Prostate gland (tissue), 2 donors: Measurements from ENCODE around the gene SCO2.

Source experiments
- POLR2A ChIP-seq: fragments of 450-650 bp; IDR thresholded peaks from one replicate; pipeline ENCODE4 v1.6.1; 2016; ENCODE audit warnings: antibody characterized with exemption, mild to moderate bottlenecking
- POLR2AphosphoS5 ChIP-seq: sonication (generic); formaldehyde crosslinking; IDR thresholded peaks from one replicate; pipeline ENCODE4 v1.6.1; 2017; ENCODE audit warnings: antibody characterized with exemption
- TF ChIP-seq, protein P1 (sequence below), 4 experiments: fragments of 200-600 bp in 2 of 4; fragments of 450-650 bp in 2 of 4; sonication (generic) in 2 of 4; IDR thresholded peaks; 1 replicate in 3 of 4; 2 replicates in 1 of 4; pipeline ENCODE4 v1.5.1; 2016 to 2019; ENCODE audit warnings: antibody characterized with exemption in 4 of 4, mild to moderate bottlenecking in 2 of 4, moderate library complexity in 2 of 4

GRCh38 chr22:50487290-50488005 is 38.0 kb downstream of the SCO2 start:
- TF ChIP-seq POLR2A = no peak
- TF ChIP-seq, protein P1, sequence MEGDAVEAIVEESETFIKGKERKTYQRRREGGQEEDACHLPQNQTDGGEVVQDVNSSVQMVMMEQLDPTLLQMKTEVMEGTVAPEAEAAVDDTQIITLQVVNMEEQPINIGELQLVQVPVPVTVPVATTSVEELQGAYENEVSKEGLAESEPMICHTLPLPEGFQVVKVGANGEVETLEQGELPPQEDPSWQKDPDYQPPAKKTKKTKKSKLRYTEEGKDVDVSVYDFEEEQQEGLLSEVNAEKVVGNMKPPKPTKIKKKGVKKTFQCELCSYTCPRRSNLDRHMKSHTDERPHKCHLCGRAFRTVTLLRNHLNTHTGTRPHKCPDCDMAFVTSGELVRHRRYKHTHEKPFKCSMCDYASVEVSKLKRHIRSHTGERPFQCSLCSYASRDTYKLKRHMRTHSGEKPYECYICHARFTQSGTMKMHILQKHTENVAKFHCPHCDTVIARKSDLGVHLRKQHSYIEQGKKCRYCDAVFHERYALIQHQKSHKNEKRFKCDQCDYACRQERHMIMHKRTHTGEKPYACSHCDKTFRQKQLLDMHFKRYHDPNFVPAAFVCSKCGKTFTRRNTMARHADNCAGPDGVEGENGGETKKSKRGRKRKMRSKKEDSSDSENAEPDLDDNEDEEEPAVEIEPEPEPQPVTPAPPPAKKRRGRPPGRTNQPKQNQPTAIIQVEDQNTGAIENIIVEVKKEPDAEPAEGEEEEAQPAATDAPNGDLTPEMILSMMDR (IDR thresholded peaks at IDR 0.05) = no peak
- TF ChIP-seq POLR2AphosphoS5 = no peak
